HepG2 (cell line): ENCODE results near the gene TRAK1. TPM values are rescaled to one million over a fixed set of nuclear protein-coding genes. Genes with fewer than 3 reads are reported as not detected.

Source experiments
- ARID4A ChIP-seq: sonication (generic); formaldehyde crosslinking; IDR thresholded peaks from 2 replicates; pipeline ENCODE4 v1.5.0; 2020; ENCODE audit warnings: mild to moderate bottlenecking, missing genetic modification reagents, borderline replicate concordance
- ARNTL ChIP-seq: sonication (generic); formaldehyde crosslinking; IDR thresholded peaks from 2 replicates; pipeline ENCODE4 v1.4.0; 2020; ENCODE audit warnings: mild to moderate bottlenecking, missing genetic modification reagents
- EP300 ChIP-seq, 3 experiments: sonication (generic) in 1 of 3; formaldehyde crosslinking in 1 of 3; IDR thresholded peaks; 2 replicates each; pipeline versions ENCODE4 v1.5.1 to v1.6.1; 2011 to 2020; ENCODE audit warnings: low read depth in 2 of 3, low read length in 2 of 3, borderline replicate concordance in 1 of 3, improper control_type of control experiment in 1 of 3, mild to moderate bottlenecking in 1 of 3, missing genetic modification reagents in 1 of 3, moderate library complexity in 1 of 3
- FOXA3 ChIP-seq: IDR thresholded peaks from 2 replicates; pipeline ENCODE4 v1.6.1; 2016; ENCODE audit warnings: missing genetic modification reagents, missing compliant biosample characterization
- GATAD2A ChIP-seq: IDR thresholded peaks from 2 replicates; pipeline ENCODE4 v1.6.1; 2016
- GLI4 ChIP-seq: sonication (generic); formaldehyde crosslinking; IDR thresholded peaks from 2 replicates; pipeline ENCODE4 v1.5.1; 2020; ENCODE audit warnings: missing genetic modification reagents, mild to moderate bottlenecking, moderate library complexity, borderline replicate concordance
- JUND ChIP-seq: sonication (generic); formaldehyde crosslinking; IDR thresholded peaks from 2 replicates; pipeline ENCODE4 v1.8.0; 2022; ENCODE audit warnings: mild to moderate bottlenecking, missing genetic modification reagents
- LCORL ChIP-seq, 2 experiments: fragments of 450-650 bp in 1 of 2; sonication (generic) in 1 of 2; formaldehyde crosslinking in 1 of 2; IDR thresholded peaks; 2 replicates each; pipeline versions ENCODE4 v1.5.0 to v1.6.1; 2017 to 2020; ENCODE audit warnings: antibody characterized with exemption in 1 of 2, missing genetic modification reagents in 1 of 2
- NR2F6 ChIP-seq, 2 experiments: IDR thresholded peaks; 2 replicates each; pipeline ENCODE4 v1.6.1; 2016; ENCODE audit warnings: antibody characterized with exemption in 1 of 2, mild to moderate bottlenecking in 1 of 2
- PCBP2 ChIP-seq: fragments of 200-400 bp; formaldehyde crosslinking; optimal IDR thresholded peaks from 2 replicates; pipeline ENCODE3; 2018; ENCODE audit warnings: low read length, low read depth; ENCODE audit not compliant: poor library complexity, severe bottlenecking
- PHF21A ChIP-seq: sonication (generic); formaldehyde crosslinking; IDR thresholded peaks from 2 replicates; pipeline ENCODE4 v1.5.0; 2020; ENCODE audit warnings: mild to moderate bottlenecking, missing genetic modification reagents
- RFX3 ChIP-seq: IDR thresholded peaks from 2 replicates; pipeline ENCODE4 v1.6.1; 2016; ENCODE audit warnings: missing biosample characterization, missing genetic modification reagents
- SMAD1 ChIP-seq: sonication (generic); formaldehyde crosslinking; IDR thresholded peaks from 2 replicates; pipeline ENCODE4 v1.4.0; 2020; ENCODE audit warnings: missing genetic modification reagents, low read depth, mild to moderate bottlenecking, borderline replicate concordance
- SOX6 ChIP-seq, 2 experiments: fragments of 450-650 bp in 1 of 2; sonication (generic) in 1 of 2; formaldehyde crosslinking in 1 of 2; IDR thresholded peaks; 2 replicates each; pipeline versions ENCODE4 v1.4.0 to v1.6.1; 2017 to 2020; ENCODE audit warnings: antibody characterized with exemption in 1 of 2, mild to moderate bottlenecking in 1 of 2, missing genetic modification reagents in 1 of 2
- SYNCRIP ChIP-seq: fragments of 200-400 bp; formaldehyde crosslinking; IDR thresholded peaks from 2 replicates; pipeline ENCODE4 v1.6.1; 2018; ENCODE audit warnings: mild to moderate bottlenecking, low read depth, low read length; ENCODE audit not compliant: insufficient read depth
- TERF1 ChIP-seq: sonication (generic); formaldehyde crosslinking; IDR thresholded peaks from 2 replicates; pipeline ENCODE4 v1.8.0; 2022; ENCODE audit warnings: mild to moderate bottlenecking, missing genetic modification reagents, moderate library complexity
- ZMAT3 ChIP-seq: sonication (generic); formaldehyde crosslinking; conservative IDR thresholded peaks from 2 replicates; pipeline ENCODE4 v1.7.0; 2021; ENCODE audit warnings: missing genetic modification reagents
- ZNF12 ChIP-seq: sonication (generic); formaldehyde crosslinking; IDR thresholded peaks from 2 replicates; pipeline ENCODE4 v1.5.0; 2020; ENCODE audit warnings: missing genetic modification reagents
- polyA plus RNA-seq, 8 experiments: library from polyadenylated mRNA; depleted of rRNA in 3 of 8; stranded (reverse) in 7 of 8; unstranded in 1 of 8; fragments of >200 nt; fragmentation: Illumina TruSeq in 4 of 8; extraction: Trizol in 4 of 8; gene quantifications; 2 replicates each; pipeline versions ENCODE4 v1.2.1 to v1.2.3, GENCODE V29; 2011 to 2016; ENCODE audit warnings: low read depth in 4 of 8, missing spikeins in 1 of 8, mixed read lengths in 1 of 8; ENCODE audit not compliant: insufficient read depth in 1 of 8
- total RNA-seq, 5 experiments: library from RNA; depleted of rRNA; stranded (reverse); fragments of >200 nt; fragmentation: Illumina TruSeq; extraction: Trizol; gene quantifications; 2 replicates each; pipeline ENCODE4 v1.2.3, GENCODE V29; 2016; ENCODE audit warnings: low read depth in 1 of 5
- TF ChIP-seq, protein P1 (sequence below): sonication (generic); formaldehyde crosslinking; conservative IDR thresholded peaks from 2 replicates; pipeline ENCODE4 v1.8.0; 2022; ENCODE audit warnings: low read depth, missing genetic modification reagents
- TF ChIP-seq, protein P2 (sequence below): sonication (generic); formaldehyde crosslinking; IDR thresholded peaks from 2 replicates; pipeline ENCODE4 v1.8.0; 2022; ENCODE audit warnings: mild to moderate bottlenecking, missing genetic modification reagents

The TRAK1 gene
- total and polyA plus RNA-seq, 2 of the 13 experiments (the other 11 are each of a cell fraction or from before 2014, with no cell fraction given) = 20.5 to 46.6 TPM

- TF ChIP-seq LCORL (IDR thresholded peaks at IDR 0.05) = no peak
- TF ChIP-seq LCORL (CRISPR knock-in tag; IDR thresholded peaks at IDR 0.05) = peak; percentile 48; the same call in 1 of the 2 replicates
- TF ChIP-seq, protein P1, sequence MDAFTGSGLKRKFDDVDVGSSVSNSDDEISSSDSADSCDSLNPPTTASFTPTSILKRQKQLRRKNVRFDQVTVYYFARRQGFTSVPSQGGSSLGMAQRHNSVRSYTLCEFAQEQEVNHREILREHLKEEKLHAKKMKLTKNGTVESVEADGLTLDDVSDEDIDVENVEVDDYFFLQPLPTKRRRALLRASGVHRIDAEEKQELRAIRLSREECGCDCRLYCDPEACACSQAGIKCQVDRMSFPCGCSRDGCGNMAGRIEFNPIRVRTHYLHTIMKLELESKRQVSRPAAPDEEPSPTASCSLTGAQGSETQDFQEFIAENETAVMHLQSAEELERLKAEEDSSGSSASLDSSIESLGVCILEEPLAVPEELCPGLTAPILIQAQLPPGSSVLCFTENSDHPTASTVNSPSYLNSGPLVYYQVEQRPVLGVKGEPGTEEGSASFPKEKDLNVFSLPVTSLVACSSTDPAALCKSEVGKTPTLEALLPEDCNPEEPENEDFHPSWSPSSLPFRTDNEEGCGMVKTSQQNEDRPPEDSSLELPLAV (CRISPR knock-in tag) = no peak
- peak; percentile 60 for TF ChIP-seq FOXA3 (CRISPR knock-in tag)
- TF ChIP-seq SOX6 (IDR thresholded peaks at IDR 0.05) = no peak
- peak; percentile 91 for TF ChIP-seq SOX6 (CRISPR knock-in tag; IDR thresholded peaks at IDR 0.05)
- no peak for TF ChIP-seq GLI4
- 0 out of 2 replicates have a peak, but pooled peaks have one; percentile 24 for TF ChIP-seq ARID4A (CRISPR knock-in tag)
- TF ChIP-seq EP300 (IDR thresholded peaks at IDR 0.05; ENCODE audit: low read depth in 2 of 2, low read length in 2 of 2) = peak in 1 of 2 experiments; percentile 50; a peak in 1 of 4 replicates
- TF ChIP-seq EP300 (CRISPR knock-in tag; IDR thresholded peaks at IDR 0.05; ENCODE audit: borderline replicate concordance) = no peak
- TF ChIP-seq SYNCRIP = no peak
- no peak for TF ChIP-seq SMAD1 (CRISPR knock-in tag)
- TF ChIP-seq TERF1 = no peak
- TF ChIP-seq JUND (CRISPR knock-in tag) = no peak
- no peak; the same call in 1 of the 2 replicates for TF ChIP-seq GATAD2A (CRISPR knock-in tag)
- no peak for TF ChIP-seq ARNTL (CRISPR knock-in tag)
- TF ChIP-seq, protein P2, sequence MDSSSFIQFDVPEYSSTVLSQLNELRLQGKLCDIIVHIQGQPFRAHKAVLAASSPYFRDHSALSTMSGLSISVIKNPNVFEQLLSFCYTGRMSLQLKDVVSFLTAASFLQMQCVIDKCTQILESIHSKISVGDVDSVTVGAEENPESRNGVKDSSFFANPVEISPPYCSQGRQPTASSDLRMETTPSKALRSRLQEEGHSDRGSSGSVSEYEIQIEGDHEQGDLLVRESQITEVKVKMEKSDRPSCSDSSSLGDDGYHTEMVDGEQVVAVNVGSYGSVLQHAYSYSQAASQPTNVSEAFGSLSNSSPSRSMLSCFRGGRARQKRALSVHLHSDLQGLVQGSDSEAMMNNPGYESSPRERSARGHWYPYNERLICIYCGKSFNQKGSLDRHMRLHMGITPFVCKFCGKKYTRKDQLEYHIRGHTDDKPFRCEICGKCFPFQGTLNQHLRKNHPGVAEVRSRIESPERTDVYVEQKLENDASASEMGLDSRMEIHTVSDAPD = no peak
- TF ChIP-seq NR2F6 (IDR thresholded peaks at IDR 0.05) = peak; percentile 27; the same call in 1 of the 2 replicates
- TF ChIP-seq NR2F6 (CRISPR knock-in tag; IDR thresholded peaks at IDR 0.05) = peak; percentile 51
- no peak for TF ChIP-seq RFX3 (CRISPR knock-in tag)
- TF ChIP-seq ZMAT3 (CRISPR knock-in tag) = no peak
- no peak for TF ChIP-seq ZNF12
- TF ChIP-seq PCBP2 = no peak
- TF ChIP-seq PHF21A (CRISPR knock-in tag) = no peak
These were observed 47.9 kb upstream of the TRAK1 start (continued) for GRCh38 chr3:42043099-42043813.
